ENCODE data around the gene FAM193A. TPM values are rescaled to one million over a fixed set of nuclear protein-coding genes. Genes with fewer than 3 reads are reported as not detected.

FAM193A gene
- total and polyA plus RNA-seq, 2 experiments from 2014 or later = 12.0 to 22.9 TPM

DNA sequence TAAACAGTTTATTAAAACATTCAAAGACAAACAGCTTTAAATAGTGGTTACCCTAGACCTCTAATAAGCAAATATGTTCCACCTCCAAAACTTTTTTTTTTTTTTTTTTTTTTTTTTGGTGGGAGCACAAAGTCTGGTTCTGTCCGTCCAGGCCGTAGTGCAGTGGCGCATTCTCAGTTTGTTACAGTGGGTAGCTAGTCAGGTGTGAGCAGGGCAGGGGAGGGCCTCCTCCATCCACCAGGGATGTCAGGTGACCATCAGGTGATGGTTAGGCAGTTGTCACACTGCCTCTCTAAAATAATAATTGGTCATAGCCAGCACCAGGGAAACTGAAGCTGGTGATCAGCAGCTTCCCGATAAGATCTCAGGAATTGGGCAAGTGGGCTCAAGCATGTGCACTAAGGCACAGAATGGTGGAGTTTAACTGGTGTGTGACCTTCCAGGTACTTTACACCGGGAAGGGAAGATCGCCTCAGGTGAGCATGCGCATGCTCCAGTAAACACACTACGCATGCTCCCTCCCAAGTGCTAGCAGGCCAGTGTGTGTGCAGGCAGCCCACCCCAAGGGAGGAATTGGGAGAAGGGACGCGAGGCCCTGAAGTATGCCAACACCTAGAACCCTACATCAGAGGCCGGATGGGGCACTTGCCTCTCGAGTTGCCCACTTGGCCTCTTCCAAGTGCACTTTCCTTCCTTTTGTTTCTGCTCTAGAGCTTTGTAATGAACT, 192.5 kb downstream of the FAM193A start:
- no peaks in the 10 kb centered on the region for H3F3A ChIP-seq (replicated peaks; ENCODE audit: low read depth)
- no peak overlapping the region for H3K4me3 Mint-ChIP-seq
- H3K9me3 Mint-ChIP-seq = no peaks in the 10 kb centered on the region
- H3K27me3 Mint-ChIP-seq (ENCODE audit: insufficient read depth, low read depth, poor library complexity) = peaks cover 4% of the 10 kb centered on the region
- ATAC-seq (no peak), DNase-seq (ENCODE audit: low spot score) (no peak)
- H2AFZ ChIP-seq = no peak overlapping the region
- H4K20me1 ChIP-seq (replicated peaks; ENCODE audit: insufficient read depth) = no peaks in the 10 kb centered on the region; the same call in 1 of the 2 replicates
- no peak overlapping the region for H3K4me3 ChIP-seq
- no peaks in the 10 kb centered on the region; the same call in 2 of the 3 replicates for H3K4me1 Mint-ChIP-seq
- H3K36me3 ChIP-seq (ENCODE audit: insufficient read depth) = no peaks in the 10 kb centered on the region
- peaks cover 25% of the 10 kb centered on the region for H3K36me3 Mint-ChIP-seq (ENCODE audit: low read depth)
- no peak overlapping the region for H3K27ac Mint-ChIP-seq
- no peaks in the 10 kb centered on the region for H3K27me3 ChIP-seq (ENCODE audit: insufficient read depth)
- H3K79me2 ChIP-seq (replicated peaks; ENCODE audit: insufficient read depth) = no peaks in the 10 kb centered on the region
- no peak overlapping the region for H3K4me2 ChIP-seq
- no peaks in the 10 kb centered on the region for H3K4me1 ChIP-seq (ENCODE audit: insufficient read depth)
- TF ChIP-seq EZH2 (IDR thresholded peaks at IDR 0.05; ENCODE audit: low read depth, unreplicated experiment) (no peak), ZNF114 (CRISPR knock-in tag; IDR thresholded peaks at IDR 0.05) (no peak)
- no peak overlapping the region for H3K27ac ChIP-seq (ENCODE audit: low read depth)
- no peaks in the 10 kb centered on the region for H3K9me2 ChIP-seq (ENCODE audit: insufficient read depth)

GRCh38 chr4:2729533-2729875, 193.1 kb downstream of the FAM193A start:
- ATAC-seq = no peak
- peaks cover 25% of the 10 kb centered on the region for H3K36me3 Mint-ChIP-seq (ENCODE audit: low read depth)
- no peak overlapping the region for H3K4me3 Mint-ChIP-seq
- Histone ChIP-seq H3K36me3 (ENCODE audit: insufficient read depth) (no peaks in the 10 kb centered on the region), H3K27ac (ENCODE audit: low read depth) (no peak overlapping the region), H3K27me3 (ENCODE audit: insufficient read depth) (no peaks in the 10 kb centered on the region), H3K79me2 (replicated peaks; ENCODE audit: insufficient read depth) (no peaks in the 10 kb centered on the region), H3K4me3 (no peak overlapping the region), H3K9me2 (ENCODE audit: insufficient read depth) (no peaks in the 10 kb centered on the region), H2AFZ (no peak overlapping the region), H4K20me1 (replicated peaks; ENCODE audit: insufficient read depth) (no peaks in the 10 kb centered on the region; the same call in 1 of the 2 replicates), H3F3A (replicated peaks; ENCODE audit: low read depth) (no peaks in the 10 kb centered on the region), H3K4me1 (ENCODE audit: insufficient read depth) (no peaks in the 10 kb centered on the region), H3K4me2 (no peak overlapping the region)
- no peak for DNase-seq (ENCODE audit: low spot score)
- H3K27ac Mint-ChIP-seq = no peak overlapping the region
- TF ChIP-seq, protein P1, sequence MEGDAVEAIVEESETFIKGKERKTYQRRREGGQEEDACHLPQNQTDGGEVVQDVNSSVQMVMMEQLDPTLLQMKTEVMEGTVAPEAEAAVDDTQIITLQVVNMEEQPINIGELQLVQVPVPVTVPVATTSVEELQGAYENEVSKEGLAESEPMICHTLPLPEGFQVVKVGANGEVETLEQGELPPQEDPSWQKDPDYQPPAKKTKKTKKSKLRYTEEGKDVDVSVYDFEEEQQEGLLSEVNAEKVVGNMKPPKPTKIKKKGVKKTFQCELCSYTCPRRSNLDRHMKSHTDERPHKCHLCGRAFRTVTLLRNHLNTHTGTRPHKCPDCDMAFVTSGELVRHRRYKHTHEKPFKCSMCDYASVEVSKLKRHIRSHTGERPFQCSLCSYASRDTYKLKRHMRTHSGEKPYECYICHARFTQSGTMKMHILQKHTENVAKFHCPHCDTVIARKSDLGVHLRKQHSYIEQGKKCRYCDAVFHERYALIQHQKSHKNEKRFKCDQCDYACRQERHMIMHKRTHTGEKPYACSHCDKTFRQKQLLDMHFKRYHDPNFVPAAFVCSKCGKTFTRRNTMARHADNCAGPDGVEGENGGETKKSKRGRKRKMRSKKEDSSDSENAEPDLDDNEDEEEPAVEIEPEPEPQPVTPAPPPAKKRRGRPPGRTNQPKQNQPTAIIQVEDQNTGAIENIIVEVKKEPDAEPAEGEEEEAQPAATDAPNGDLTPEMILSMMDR (conservative IDR thresholded peaks at IDR 0.05; ENCODE audit: low read depth in 2 of 2) = no peak
- H3K9me3 Mint-ChIP-seq = no peaks in the 10 kb centered on the region
- peaks cover 4% of the 10 kb centered on the region for H3K27me3 Mint-ChIP-seq (ENCODE audit: insufficient read depth, low read depth, poor library complexity)
- no peaks in the 10 kb centered on the region; the same call in 2 of the 3 replicates for H3K4me1 Mint-ChIP-seq

- Mint-ChIP-seq H3K9me3 (peaks cover 13% of the 10 kb centered on the region; the same call in 2 of the 3 replicates), H3K4me1 (no peaks in the 10 kb centered on the region; the same call in 2 of the 3 replicates), H3K27ac (no peak overlapping the region), H3K27me3 (ENCODE audit: insufficient read depth, low read depth, poor library complexity) (peaks cover 8% of the 10 kb centered on the region), H3K4me3 (no peak overlapping the region), H3K36me3 (ENCODE audit: low read depth) (peaks cover 30% of the 10 kb centered on the region)
- Histone ChIP-seq H3K4me1 (ENCODE audit: insufficient read depth) (no peaks in the 10 kb centered on the region), H3K4me2 (no peak overlapping the region), H3K27ac (ENCODE audit: low read depth) (no peak overlapping the region), H4K20me1 (replicated peaks; ENCODE audit: insufficient read depth) (no peaks in the 10 kb centered on the region; the same call in 1 of the 2 replicates), H3K36me3 (ENCODE audit: insufficient read depth) (no peaks in the 10 kb centered on the region), H3K79me2 (replicated peaks; ENCODE audit: insufficient read depth) (no peaks in the 10 kb centered on the region), H3F3A (replicated peaks; ENCODE audit: low read depth) (no peaks in the 10 kb centered on the region), H2AFZ (no peak overlapping the region), H3K4me3 (no peak overlapping the region), H3K27me3 (ENCODE audit: insufficient read depth) (no peaks in the 10 kb centered on the region), H3K9me2 (ENCODE audit: insufficient read depth) (no peaks in the 10 kb centered on the region)
- ATAC-seq (no peak), DNase-seq (ENCODE audit: low spot score) (no peak)
- TF ChIP-seq, protein P2, sequence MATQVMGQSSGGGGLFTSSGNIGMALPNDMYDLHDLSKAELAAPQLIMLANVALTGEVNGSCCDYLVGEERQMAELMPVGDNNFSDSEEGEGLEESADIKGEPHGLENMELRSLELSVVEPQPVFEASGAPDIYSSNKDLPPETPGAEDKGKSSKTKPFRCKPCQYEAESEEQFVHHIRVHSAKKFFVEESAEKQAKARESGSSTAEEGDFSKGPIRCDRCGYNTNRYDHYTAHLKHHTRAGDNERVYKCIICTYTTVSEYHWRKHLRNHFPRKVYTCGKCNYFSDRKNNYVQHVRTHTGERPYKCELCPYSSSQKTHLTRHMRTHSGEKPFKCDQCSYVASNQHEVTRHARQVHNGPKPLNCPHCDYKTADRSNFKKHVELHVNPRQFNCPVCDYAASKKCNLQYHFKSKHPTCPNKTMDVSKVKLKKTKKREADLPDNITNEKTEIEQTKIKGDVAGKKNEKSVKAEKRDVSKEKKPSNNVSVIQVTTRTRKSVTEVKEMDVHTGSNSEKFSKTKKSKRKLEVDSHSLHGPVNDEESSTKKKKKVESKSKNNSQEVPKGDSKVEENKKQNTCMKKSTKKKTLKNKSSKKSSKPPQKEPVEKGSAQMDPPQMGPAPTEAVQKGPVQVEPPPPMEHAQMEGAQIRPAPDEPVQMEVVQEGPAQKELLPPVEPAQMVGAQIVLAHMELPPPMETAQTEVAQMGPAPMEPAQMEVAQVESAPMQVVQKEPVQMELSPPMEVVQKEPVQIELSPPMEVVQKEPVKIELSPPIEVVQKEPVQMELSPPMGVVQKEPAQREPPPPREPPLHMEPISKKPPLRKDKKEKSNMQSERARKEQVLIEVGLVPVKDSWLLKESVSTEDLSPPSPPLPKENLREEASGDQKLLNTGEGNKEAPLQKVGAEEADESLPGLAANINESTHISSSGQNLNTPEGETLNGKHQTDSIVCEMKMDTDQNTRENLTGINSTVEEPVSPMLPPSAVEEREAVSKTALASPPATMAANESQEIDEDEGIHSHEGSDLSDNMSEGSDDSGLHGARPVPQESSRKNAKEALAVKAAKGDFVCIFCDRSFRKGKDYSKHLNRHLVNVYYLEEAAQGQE (IDR thresholded peaks at IDR 0.05; ENCODE audit: unreplicated experiment) = no peak
- TF ChIP-seq ZNF114 (CRISPR knock-in tag; IDR thresholded peaks at IDR 0.05) (no peak), EZH2 (IDR thresholded peaks at IDR 0.05; ENCODE audit: low read depth, unreplicated experiment) (no peak), ZNF331 (CRISPR knock-in tag; IDR thresholded peaks at IDR 0.05; ENCODE audit: low read depth) (no peak), JUNB (IDR thresholded peaks at IDR 0.05; ENCODE audit: unreplicated experiment) (no peak), ETS1 (IDR thresholded peaks at IDR 0.05) (no peak), CREB1 (CRISPR knock-in tag; IDR thresholded peaks at IDR 0.05; ENCODE audit: low read depth) (no peak), POLR2AphosphoS5 (IDR thresholded peaks at IDR 0.05; ENCODE audit: low read depth) (no peak), NANOG (IDR thresholded peaks at IDR 0.05; ENCODE audit: borderline replicate concordance) (no peak)
- TF ChIP-seq, protein P1 (conservative IDR thresholded peaks at IDR 0.05; ENCODE audit: low read depth in 2 of 2) = no peak
Measured at GRCh38 chr4:2731907-2732317, 195.5 kb downstream of the FAM193A start.
